ENCODE data around the gene DUS3L.
"Not testable (repeated sequence)": the region's sequence is repeated elsewhere in the genome, so short reads cannot be mapped to it uniquely, and the experiment has no call there.

Gene DUS3L

DNA sequence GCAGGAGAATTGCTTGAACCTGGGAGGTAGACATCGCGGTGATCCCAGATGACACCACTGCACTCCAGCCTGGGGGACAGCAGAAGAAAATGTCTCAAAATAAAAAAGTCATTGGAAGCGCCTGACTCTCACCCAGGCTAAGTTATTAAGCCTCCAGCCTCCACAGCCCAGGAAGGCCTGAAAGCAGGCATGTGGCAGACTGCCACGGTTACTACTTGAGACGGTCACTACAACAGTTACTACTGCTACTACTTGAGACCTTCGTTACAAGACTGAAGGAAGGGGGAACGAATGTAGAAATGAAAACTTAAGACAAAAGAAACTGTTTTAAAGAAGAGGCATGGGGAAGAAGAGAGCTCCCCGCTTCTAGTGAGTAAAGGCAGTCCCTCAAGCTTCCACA, 16.0 kb downstream of the DUS3L start:
- no peak for DNase-seq

DNA sequence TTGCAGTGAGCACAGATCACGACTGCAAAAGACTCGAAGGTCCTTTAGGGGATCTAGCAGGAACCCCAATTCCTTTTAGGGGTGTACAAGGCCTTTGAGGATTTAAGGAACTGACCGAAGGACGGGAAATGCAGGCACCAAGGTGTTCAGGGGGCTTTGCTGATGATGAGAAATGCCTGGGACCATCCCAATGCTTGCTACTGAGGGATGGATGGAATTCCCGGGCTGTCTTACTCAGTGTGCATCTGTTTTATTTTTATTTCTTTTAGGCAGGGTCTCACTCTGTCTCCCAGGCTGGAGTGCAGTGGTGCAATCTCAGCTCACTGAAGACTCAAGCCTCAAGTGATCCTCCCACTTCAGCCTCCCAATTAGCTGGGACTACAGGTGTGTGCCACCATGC, 17.7 kb downstream of the DUS3L start:
- DNase-seq, result no peak

DNA sequence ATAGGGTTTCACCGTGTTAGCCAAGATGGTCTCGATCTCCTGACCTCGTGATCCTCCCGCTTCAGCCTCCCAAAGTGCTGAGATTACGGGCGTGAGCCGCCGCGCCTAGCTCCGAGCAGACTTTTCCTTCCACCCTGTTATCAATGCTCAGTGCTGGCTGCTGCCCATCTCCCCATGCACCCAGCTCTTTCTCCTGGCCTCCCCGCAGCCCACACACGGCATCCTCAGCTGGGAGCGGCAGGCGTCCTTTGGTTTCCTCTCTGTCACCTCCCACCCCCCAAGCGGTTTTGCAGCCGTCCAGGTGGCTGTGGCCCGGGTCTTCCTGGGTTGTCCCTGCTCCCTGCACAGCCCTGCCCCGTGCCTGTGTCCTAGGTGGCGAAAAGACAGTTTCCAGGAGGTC, 18.5 kb downstream of the DUS3L start:
- no peak for DNase-seq

DNA sequence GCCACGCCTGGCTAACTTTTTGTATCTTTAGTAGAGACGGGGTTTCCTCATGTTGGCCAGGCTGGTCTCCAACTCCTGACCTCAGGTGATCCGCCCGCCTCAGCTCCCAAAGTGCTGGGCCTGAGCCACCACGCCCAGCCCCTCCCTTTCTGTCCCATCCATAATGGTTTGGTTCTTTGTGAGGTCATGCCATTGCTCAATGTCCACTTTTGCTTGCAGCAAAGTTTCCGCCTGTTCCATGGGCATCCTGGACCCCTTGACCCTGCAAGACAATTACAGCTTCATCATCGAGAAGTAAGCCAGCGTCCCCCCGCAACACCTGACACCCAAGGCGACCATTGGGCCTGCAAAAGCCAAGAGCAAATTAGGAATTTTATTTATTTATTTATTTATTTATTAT, 23.0 kb downstream of the DUS3L start:
- DNase-seq, result no peak

DNA sequence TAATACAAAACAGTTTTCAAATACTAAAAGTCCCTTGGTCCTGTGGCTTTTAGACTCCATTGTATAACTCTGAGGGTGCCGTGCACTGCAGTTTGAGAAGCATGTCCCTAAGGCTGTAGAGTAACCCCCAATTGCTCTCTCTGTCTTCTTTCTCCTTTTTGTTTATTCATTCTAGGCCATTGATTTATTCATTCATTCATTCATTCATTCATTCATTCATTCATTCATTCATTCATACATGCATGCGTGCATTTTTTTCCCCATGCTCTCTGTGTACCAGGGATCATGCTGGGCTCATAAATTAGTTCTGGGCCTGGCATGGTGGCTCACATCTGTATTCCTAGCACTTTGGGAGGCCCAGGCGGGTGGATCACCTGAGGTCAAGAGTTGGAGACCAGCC, 25.7 kb downstream of the DUS3L start:
- no peak for DNase-seq

DNA sequence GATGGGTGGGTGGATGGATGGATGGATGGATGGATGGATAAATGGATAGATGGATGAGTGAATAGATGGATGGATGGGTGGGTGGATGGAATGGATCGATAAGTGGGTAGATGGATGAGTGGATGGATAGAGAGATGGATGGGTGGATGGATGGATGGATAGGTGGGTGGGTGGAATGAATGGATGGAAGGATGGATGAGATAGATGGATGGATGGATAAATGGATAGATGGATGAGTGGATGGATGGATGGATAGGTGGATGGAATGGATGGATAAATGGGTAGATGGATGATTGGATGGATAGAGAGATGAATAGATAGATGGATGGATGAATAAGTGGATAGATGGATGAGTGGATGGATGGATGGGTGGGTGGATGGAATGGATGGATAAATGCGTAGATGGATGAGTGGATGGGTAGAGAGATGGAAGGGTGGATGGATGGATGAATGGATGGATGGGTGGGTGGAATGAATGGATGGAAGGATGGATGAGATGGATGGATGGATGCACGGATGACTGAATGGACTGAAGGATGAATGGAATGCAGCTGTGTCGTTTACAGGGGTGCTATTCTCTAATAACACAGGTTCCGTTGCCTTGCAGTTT, 28.2 kb downstream of the DUS3L start:
- DNase-seq, result no peak

DNA sequence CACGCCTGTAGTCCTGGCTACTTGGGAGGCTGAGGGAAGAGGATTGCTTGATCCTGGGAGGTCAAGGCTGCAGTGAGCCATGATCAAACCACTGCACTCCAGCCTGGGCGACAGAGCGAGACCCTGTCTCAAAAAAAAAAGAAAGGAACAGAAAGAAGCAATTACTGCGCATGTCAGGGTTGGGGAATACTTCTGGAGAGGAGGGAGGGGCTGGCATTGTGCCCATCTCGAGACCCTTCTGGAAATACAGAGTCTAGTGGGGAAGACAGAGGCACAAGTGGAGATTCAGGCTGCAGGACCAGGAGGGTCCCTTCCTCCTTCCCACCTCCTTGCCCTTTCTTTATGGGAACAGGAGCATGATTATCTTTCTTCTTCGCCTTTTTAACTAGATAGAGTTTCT, 37.2 kb downstream of the DUS3L start:
- no peak for DNase-seq

DNA sequence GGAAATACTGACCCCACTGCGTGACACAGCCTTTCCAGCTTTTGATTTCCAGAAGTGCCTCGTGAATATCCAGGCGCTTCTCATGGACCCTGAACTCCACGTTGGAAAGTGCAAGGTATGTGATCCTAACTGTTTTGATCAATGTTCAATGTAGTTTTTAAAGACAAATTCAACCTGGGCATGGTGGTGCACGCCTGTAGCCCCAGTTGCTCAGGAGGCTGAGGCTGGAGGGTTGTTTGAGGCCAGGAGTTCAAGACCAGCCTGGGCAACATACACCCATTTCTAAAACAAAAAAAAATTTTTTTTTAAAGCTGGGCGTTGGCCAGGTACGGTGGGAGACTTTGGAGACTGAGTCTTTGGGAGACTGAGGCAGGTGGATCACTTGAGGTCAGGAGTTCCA, 39.3 kb downstream of the DUS3L start:
- DNase-seq, result no peak

DNA sequence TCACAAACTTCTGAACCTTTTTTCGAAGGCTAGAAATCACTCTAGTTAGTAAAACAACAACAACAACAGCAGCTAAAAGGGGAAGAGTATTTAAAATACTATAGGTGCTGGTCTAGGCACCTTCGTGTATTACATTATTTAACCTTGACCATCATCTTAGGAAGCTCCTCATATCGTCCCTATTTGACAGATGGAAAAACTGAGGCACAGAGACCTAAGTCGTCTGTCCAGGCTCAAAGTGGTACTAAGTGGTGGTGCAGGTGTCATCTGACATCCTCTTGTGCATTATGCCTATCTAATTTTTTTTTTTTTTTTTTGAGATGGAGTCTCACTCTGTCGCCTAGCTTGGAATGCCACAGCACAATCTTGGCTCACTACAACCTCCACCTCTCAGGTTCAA, 41.5 kb downstream of the DUS3L start:
- no peak for DNase-seq

DNA sequence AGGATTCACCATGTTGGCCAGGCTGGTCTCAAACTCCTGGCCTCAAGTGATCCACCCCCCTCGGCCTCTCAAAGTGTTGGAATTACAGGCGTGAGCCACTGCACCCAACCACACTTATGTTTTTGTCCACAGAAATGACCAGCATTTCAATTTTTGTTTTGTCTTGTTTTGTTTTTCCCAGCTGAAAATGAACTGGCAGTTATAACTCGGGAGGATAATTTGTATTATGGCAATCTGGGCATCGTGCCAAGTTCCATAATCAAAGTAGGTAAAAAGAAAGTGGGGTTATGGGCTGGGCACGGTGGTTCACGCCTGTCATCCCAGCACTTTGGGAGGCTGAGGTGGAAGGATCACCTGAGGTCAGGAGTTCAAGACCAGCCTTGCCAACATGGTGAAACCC, 42.0 kb downstream of the DUS3L start:
- DNase-seq, result not testable (repeated sequence)

DNA sequence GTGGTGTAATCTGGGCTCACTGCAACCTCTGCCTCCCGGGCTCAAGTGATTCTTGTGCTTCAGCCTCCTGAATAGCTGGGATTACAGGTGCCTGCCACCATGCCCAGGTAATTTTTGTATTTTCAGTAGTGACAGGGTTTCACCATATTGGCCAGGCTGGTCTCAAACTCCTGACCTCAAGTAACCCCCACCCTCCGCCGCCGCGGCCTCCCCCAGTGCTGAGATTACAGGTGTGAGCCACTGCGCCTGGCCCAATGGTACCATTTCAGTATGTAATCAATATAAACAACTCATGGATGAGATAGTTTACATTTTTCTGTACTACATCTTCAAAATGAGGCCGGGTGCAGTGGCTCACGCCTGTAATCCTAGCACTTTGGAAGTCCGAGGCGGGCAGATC, 46.0 kb downstream of the DUS3L start:
- DNase-seq, result not testable (repeated sequence)

DNA sequence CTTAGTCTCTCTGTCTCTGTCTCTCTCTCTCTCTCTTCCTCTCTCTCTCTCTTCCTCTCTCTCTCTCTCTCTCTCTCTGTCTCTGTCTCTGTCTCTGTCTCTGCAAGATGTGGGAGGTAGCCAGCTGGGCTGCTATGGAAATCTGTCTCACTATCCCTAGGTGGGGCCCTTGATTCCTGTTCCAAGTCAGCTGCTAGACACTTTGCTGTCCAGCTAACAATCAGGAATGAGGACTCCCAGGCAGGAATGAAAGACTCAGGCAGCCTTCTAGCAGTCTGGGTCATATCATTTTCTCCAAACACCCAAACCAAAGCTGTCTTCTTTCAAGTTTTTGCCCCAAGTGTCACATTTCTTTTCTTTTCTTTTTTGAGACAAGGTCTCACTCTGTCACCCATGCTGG, 47.3 kb downstream of the DUS3L start:
- no peak for DNase-seq

DNA sequence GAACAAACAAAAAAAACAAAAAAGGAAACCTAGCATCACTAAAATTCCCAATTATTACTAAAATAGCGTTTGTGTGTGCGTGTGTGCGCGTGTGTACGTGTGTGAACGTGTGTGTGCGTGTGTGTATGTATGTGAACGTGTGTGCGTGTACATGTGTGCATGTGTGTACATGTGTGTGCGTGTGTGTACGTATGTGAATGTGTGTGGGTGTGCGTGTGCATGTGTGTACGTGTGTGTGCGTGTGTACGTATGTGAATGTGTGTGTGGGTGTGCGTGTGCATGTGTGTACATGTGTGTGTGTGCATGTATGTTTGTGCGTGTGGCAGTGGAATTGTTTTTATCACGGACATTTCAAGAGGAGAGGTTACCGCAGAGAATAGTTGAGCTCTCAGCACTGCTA, 48.9 kb downstream of the DUS3L start:
- DNase-seq, result no peak

DNA sequence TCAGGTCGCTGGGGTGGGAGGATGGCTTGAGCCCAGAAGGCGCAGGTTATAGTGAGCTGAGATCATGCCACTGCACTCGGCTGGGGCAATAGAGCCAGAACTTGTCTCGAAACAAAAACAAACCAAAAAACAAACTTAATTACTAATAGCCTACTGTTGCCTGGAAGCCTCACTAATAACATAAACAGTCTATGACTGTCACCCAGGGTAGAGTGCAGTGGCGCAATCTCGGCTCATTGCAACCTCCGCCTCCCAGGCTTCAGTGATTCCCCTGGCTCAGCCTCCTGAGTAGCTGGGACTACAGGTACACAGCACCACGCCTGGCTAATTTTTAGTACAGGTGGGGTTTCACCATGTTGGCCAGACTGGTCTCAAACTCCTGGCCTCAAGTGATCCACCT, 52.5 kb downstream of the DUS3L start:
- no peak for DNase-seq
